Stomach smooth muscle (tissue), 2 donors: ENCODE data around the gene SKIDA1.

ENCODE experiments used
- H3K27ac ChIP-seq: one replicate; pipeline ENCODE4 v1.7.0; 2013; ENCODE audit warnings: mild to moderate bottlenecking, low read length, inconsistent platforms
- H3K27me3 ChIP-seq, 2 donors: one replicate each; pipeline ENCODE4 v1.7.0; 2013; ENCODE audit warnings: low read length in 2 of 2; ENCODE audit not compliant: insufficient read depth in 2 of 2, control insufficient read depth in 1 of 2
- H3K36me3 ChIP-seq, 2 donors: one replicate each; pipeline ENCODE4 v1.7.0; 2013; ENCODE audit warnings: low read length in 2 of 2; ENCODE audit not compliant: control insufficient read depth in 2 of 2, insufficient read depth in 2 of 2
- H3K4me1 ChIP-seq: one replicate; pipeline ENCODE4 v1.7.0; 2013; ENCODE audit warnings: low read length; ENCODE audit not compliant: control insufficient read depth, insufficient read depth
- H3K4me3 ChIP-seq, 2 donors: one replicate each; pipeline ENCODE4 v1.7.0; 2013; ENCODE audit warnings: low read length in 2 of 2
- H3K9ac ChIP-seq, 2 donors: one replicate each; pipeline ENCODE4 v1.7.0; 2013; ENCODE audit warnings: low read length in 2 of 2, mild to moderate bottlenecking in 1 of 2
- H3K9me3 ChIP-seq, 2 donors: one replicate each; pipeline ENCODE4 v1.7.0; 2013; ENCODE audit warnings: low read length in 2 of 2; ENCODE audit not compliant: control insufficient read depth in 2 of 2
- donor health status: healthy.
- donor health status: Pancreatic carcinoma.

SKIDA1 gene

GRCh38 chr10:21521751-21522533 is 3.5 kb downstream of the SKIDA1 start:
- H3K4me1 ChIP-seq = peaks cover 31% of the 10 kb centered on the region
- peak overlapping the region in 1 of 2 donors; percentile 43 for H3K4me3 ChIP-seq
- no peaks in the 10 kb centered on the region for H3K36me3 ChIP-seq
- no peak overlapping the region for H3K27ac ChIP-seq
- no peaks in the 10 kb centered on the region for H3K9me3 ChIP-seq
- H3K27me3 ChIP-seq = peaks cover 0 to 8% of the 10 kb centered on the region in 2 donors
- no peak overlapping the region for H3K9ac ChIP-seq

- H3K36me3 ChIP-seq = no peaks in the 10 kb centered on the region
- H3K9ac ChIP-seq = peak overlapping the region in 1 of 2 donors; percentile 1
- H3K9me3 ChIP-seq = no peaks in the 10 kb centered on the region
- H3K4me3 ChIP-seq = peak overlapping the region in 1 of 2 donors; percentile 40
- H3K27me3 ChIP-seq = peaks cover 0 to 8% of the 10 kb centered on the region in 2 donors
- peaks cover 31% of the 10 kb centered on the region for H3K4me1 ChIP-seq
- H3K27ac ChIP-seq = peak overlapping the region; percentile 74
These were observed 4.5 kb downstream of the SKIDA1 start for GRCh38 chr10:21520949-21521348.

- peak overlapping the region in 1 of 2 donors; percentile 40 for H3K4me3 ChIP-seq
These were observed 5.0 kb downstream of the SKIDA1 start for GRCh38 chr10:21520509-21520908.

GRCh38 chr10:21519941-21520436 is 5.5 kb downstream of the SKIDA1 start:
- Histone ChIP-seq H3K4me1 (peaks cover 31% of the 10 kb centered on the region), H3K9me3 (no peaks in the 10 kb centered on the region)

More at GRCh38 chr10:21520509-21520908, 5.0 kb downstream of the SKIDA1 start:
- Histone ChIP-seq H3K4me1 (peaks cover 32% of the 10 kb centered on the region), H3K27me3 (peaks cover 0 to 8% of the 10 kb centered on the region in 2 donors), H3K9me3 (no peaks in the 10 kb centered on the region), H3K27ac (peak overlapping the region; percentile 74), H3K9ac (peak overlapping the region; percentile 1 to 42), H3K36me3 (no peaks in the 10 kb centered on the region)

GRCh38 chr10:21519397-21519933 is 6.0 kb downstream of the SKIDA1 start:
- peak overlapping the region; percentile 87 to 91 for H3K4me3 ChIP-seq
- H3K36me3 ChIP-seq = no peaks in the 10 kb centered on the region
- H3K9me3 ChIP-seq = no peaks in the 10 kb centered on the region
- peak overlapping the region; percentile 72 to 81 for H3K9ac ChIP-seq
- peak overlapping the region; percentile 92 for H3K27ac ChIP-seq
- H3K4me1 ChIP-seq = peaks cover 31% of the 10 kb centered on the region
- H3K27me3 ChIP-seq = peaks cover 0 to 8% of the 10 kb centered on the region in 2 donors

More at GRCh38 chr10:21519941-21520436, 5.5 kb downstream of the SKIDA1 start:
- Histone ChIP-seq H3K9ac (peak overlapping the region; percentile 72 to 81), H3K27me3 (peaks cover 0 to 8% of the 10 kb centered on the region in 2 donors), H3K36me3 (no peaks in the 10 kb centered on the region), H3K4me3 (peak overlapping the region; percentile 87 to 91), H3K27ac (peak overlapping the region; percentile 92)

- H3K27ac ChIP-seq = peak overlapping the region; percentile 92
- peaks cover 31% of the 10 kb centered on the region for H3K4me1 ChIP-seq
- peak overlapping the region; percentile 72 to 81 for H3K9ac ChIP-seq
- H3K9me3 ChIP-seq = no peaks in the 10 kb centered on the region
- H3K27me3 ChIP-seq = peaks cover 0 to 8% of the 10 kb centered on the region in 2 donors
- H3K4me3 ChIP-seq = peak overlapping the region; percentile 87 to 91
- no peaks in the 10 kb centered on the region for H3K36me3 ChIP-seq
These were observed 6.7 kb downstream of the SKIDA1 start for GRCh38 chr10:21518641-21519396.

GRCh38 chr10:21518149-21518640 is 7.3 kb downstream of the SKIDA1 start:
- H3K27me3 ChIP-seq = peaks cover 0 to 8% of the 10 kb centered on the region in 2 donors
- H3K27ac ChIP-seq = peak overlapping the region; percentile 92
- H3K4me1 ChIP-seq = peaks cover 26% of the 10 kb centered on the region
- peak overlapping the region; percentile 72 to 81 for H3K9ac ChIP-seq
- no peaks in the 10 kb centered on the region for H3K9me3 ChIP-seq
- no peaks in the 10 kb centered on the region for H3K36me3 ChIP-seq
- H3K4me3 ChIP-seq = peak overlapping the region; percentile 87 to 91

- peak overlapping the region; percentile 87 to 91 for H3K4me3 ChIP-seq
- peaks cover 24% of the 10 kb centered on the region for H3K4me1 ChIP-seq
- no peaks in the 10 kb centered on the region for H3K36me3 ChIP-seq
- H3K9me3 ChIP-seq = no peaks in the 10 kb centered on the region
- peak overlapping the region; percentile 92 for H3K27ac ChIP-seq
- H3K27me3 ChIP-seq = peaks cover 0 to 8% of the 10 kb centered on the region in 2 donors
- H3K9ac ChIP-seq = peak overlapping the region; percentile 72 to 81
These were observed 8.1 kb downstream of the SKIDA1 start for GRCh38 chr10:21517134-21518031.

GRCh38 chr10:21516242-21517131 is 9.0 kb downstream of the SKIDA1 start:
- H3K27ac ChIP-seq = peak overlapping the region; percentile 69

More at GRCh38 chr10:21516242-21517131, 9.0 kb downstream of the SKIDA1 start:
- Histone ChIP-seq H3K9ac (peak overlapping the region; percentile 17 to 60), H3K4me1 (peaks cover 24% of the 10 kb centered on the region), H3K9me3 (no peaks in the 10 kb centered on the region), H3K4me3 (peak overlapping the region; percentile 78 to 87), H3K27me3 (peaks cover 0 to 8% of the 10 kb centered on the region in 2 donors), H3K36me3 (no peaks in the 10 kb centered on the region)
